Measurements from ENCODE around the gene SLC2A9. TPM values are rescaled to one million over a fixed set of nuclear protein-coding genes. Genes with fewer than 3 reads are reported as not detected.

Gene SLC2A9
- total and polyA plus RNA-seq, 8 donors, result 0.61 to 35.3 (median 2.7) TPM

DNA sequence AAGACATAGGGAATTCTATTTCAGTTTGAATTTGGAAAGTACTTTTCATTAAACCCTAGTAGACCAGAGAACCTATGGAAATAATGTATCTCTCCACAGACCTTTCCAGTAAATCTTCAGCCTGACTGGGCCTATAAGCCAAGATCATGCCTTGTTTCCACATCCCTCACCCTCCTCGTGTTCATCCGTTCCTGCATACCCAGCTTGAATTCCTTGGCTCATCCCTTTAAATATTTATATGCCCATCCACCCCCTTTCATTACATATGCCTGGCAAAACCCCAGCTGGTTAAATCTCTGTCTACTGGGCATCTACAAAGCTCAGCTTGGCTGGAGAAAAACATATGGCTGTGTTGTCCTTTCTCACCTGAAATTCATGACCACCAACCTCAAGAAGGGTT is 32.4 kb downstream of the SLC2A9 start:
- no peaks in the 10 kb centered on the region for H3K27me3 ChIP-seq
- H3K36me3 ChIP-seq, result peaks cover 0 to 12% (median 5%) of the 10 kb centered on the region in 4 donors
- no peak overlapping the region for H3K4me3 ChIP-seq
- no peak overlapping the region for H3K27ac ChIP-seq
- 58 to 78% (median 74%) methylated on average over 2 of the region's 2 CpGs for WGBS, 5 donors
- H3K4me1 ChIP-seq, result peaks cover 0 to 9% (median 0%) of the 10 kb centered on the region in 4 donors
- no peak for DNase-seq
- intact Hi-C loops (cut with DNase I; ENCODE audit: low total_unique reads), result no loop called here
- H3K9me3 ChIP-seq, result no peaks in the 10 kb centered on the region
- TF ChIP-seq CTCF (IDR thresholded peaks at IDR 0.05), result no peak
- no peak for TF ChIP-seq POLR2A (IDR thresholded peaks at IDR 0.05)
- TF ChIP-seq EP300 (IDR thresholded peaks at IDR 0.05), result no peak
- TF ChIP-seq POLR2AphosphoS5 (IDR thresholded peaks at IDR 0.05), result no peak

DNA sequence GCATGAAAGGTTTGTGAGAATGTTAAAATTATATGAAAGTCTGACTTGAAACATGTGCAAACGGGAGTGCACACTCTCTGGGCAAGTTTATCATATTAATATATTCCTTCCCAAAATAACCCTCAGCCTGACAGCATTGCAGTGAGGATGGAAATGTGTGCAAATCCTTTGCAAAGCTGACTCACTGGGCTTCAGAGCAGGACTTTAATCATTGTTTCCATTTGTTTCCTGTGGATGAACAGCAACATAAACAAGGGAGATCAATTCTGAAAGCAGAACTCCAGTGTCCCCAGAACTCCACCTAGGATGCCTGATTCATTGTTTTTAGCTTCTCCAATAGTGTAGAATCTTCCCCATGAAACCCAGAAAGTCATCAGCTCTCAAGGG is 32.9 kb downstream of the SLC2A9 start:
- intact Hi-C loops (cut with DNase I; ENCODE audit: low total_unique reads), result no loop called here
- Histone ChIP-seq H3K4me3 (no peak overlapping the region), H3K9me3 (no peaks in the 10 kb centered on the region), H3K4me1 (peaks cover 0 to 9% (median 0%) of the 10 kb centered on the region in 4 donors), H3K27me3 (no peaks in the 10 kb centered on the region), H3K27ac (no peak overlapping the region), H3K36me3 (peaks cover 0 to 12% (median 5%) of the 10 kb centered on the region in 4 donors)
- DNase-seq, result no peak
- no peak for TF ChIP-seq POLR2AphosphoS5 (IDR thresholded peaks at IDR 0.05)
- TF ChIP-seq EP300 (IDR thresholded peaks at IDR 0.05), result no peak
- no peak for TF ChIP-seq CTCF (IDR thresholded peaks at IDR 0.05)
- TF ChIP-seq POLR2A (IDR thresholded peaks at IDR 0.05), result no peak
- 32 to 70% (median 56%) methylated on average over 1 of the region's 1 CpG for WGBS, 5 donors

DNA sequence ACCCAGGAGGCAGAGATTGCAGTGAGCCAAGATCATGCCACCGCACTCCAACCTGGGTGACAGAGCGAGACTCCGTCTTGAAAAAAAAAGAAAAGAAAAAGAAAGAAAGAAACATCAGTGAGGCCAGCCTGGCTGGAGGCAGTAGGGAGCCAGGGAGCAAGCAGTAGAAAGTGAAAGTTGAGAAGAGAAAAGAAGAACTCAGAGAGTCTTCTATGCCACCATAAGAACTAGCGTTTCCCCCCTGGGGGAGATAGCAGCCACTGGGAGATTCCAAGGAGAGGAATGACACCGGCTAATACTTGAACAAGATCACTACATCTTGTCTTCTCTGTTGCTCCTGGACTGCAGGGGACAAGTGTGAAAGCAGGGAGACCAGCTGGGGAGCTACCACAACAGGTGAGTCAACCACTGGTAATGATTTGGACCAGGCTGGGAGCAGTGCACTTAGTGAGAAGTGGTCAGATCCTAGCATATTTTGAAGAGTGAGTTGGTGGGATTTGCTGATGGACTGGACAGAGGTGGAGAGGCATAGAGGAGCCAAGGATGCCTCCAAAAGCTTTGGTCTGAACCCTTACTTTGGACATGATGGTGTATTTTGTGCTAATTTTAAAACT is 33.4 kb downstream of the SLC2A9 start:
- no peak for TF ChIP-seq EP300 (IDR thresholded peaks at IDR 0.05)
- no peak for TF ChIP-seq CTCF (IDR thresholded peaks at IDR 0.05)
- TF ChIP-seq POLR2A (IDR thresholded peaks at IDR 0.05), result no peak
- no peak for TF ChIP-seq POLR2AphosphoS5 (IDR thresholded peaks at IDR 0.05)
- no peak overlapping the region for H3K4me3 ChIP-seq
- DNase-seq, result no peak
- WGBS, 5 donors, result 88 to 94% (median 92%) methylated on average over 5 of the region's 5 CpGs
- H3K4me1 ChIP-seq, result peaks cover 0 to 9% (median 0%) of the 10 kb centered on the region in 4 donors
- H3K27ac ChIP-seq, result no peak overlapping the region
- intact Hi-C loops (cut with DNase I; ENCODE audit: low total_unique reads), result no loop called here
- peaks cover 0 to 12% (median 6%) of the 10 kb centered on the region in 4 donors for H3K36me3 ChIP-seq
- H3K9me3 ChIP-seq, result no peaks in the 10 kb centered on the region
- H3K27me3 ChIP-seq, result no peaks in the 10 kb centered on the region

DNA sequence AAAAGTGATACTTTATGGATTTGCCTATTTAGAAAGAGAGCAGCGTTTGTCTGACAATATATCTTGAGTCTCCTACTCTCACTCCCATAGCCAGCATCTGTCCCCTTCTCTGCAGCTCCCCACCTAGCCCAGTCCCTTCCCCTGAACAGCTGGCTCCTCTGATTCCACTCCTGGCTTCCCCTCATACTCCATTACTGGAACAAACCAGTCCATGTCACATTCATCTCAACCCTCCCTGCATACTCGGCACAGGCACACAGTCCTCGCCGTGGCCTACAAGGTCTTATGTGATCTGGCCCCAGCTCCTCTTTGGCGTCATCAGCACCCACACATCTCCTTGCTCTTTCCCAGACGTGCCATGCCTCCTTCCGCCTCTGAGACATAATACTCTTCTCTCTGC is 36.7 kb downstream of the SLC2A9 start:
- Histone ChIP-seq H3K9me3 (no peaks in the 10 kb centered on the region), H3K4me3 (no peak overlapping the region), H3K4me1 (peaks cover 0 to 9% (median 0%) of the 10 kb centered on the region in 4 donors), H3K27me3 (no peaks in the 10 kb centered on the region), H3K36me3 (peaks cover 0 to 12% (median 6%) of the 10 kb centered on the region in 4 donors), H3K27ac (no peak overlapping the region)
- WGBS, 5 donors, result 94 to 96% (median 95%) methylated on average over 7 of the region's 7 CpGs
- TF ChIP-seq POLR2AphosphoS5 (IDR thresholded peaks at IDR 0.05), result no peak
- no peak for TF ChIP-seq EP300 (IDR thresholded peaks at IDR 0.05)
- TF ChIP-seq CTCF (IDR thresholded peaks at IDR 0.05), result no peak
- no peak for TF ChIP-seq POLR2A (IDR thresholded peaks at IDR 0.05)
- DNase-seq, result no peak
- intact Hi-C loops (cut with DNase I; ENCODE audit: low total_unique reads), result no loop called here

Measured in stomach (tissue), 9 donors.